K562 (cell line): ENCODE results near the gene MAPKAPK2. TPM values are rescaled to one million over a fixed set of nuclear protein-coding genes. Genes with fewer than 3 reads are reported as not detected.

Experiments used
- ATAC-seq: fragments of 200-7000 bp; cut with Tn5 transposase; 3 replicates; pipeline ENCODE4 v1.9.1; 2020; ENCODE audit warnings: moderate library complexity
- BruUV-seq: library from RNA; stranded (reverse); fragments of 400-500 nt; replicated peaks from 2 replicates; lab custom pipeline; 2021; lab: Mats Ljungman, UMichigan
- CTCF ChIA-PET: fragments of 300-600 bp; formaldehyde crosslinking; extraction: SDS; loops from one replicate; lab custom pipeline; 2021; ENCODE audit warnings: low intra/inter-chr PET ratio; lab: Yijun Ruan, JAX
- POLR2A ChIA-PET: fragments of 300-600, 350-650 bp; sonication (Branson Sonifier 250); formaldehyde crosslinking; extraction: SDS; loops from one replicate; lab custom pipeline; 2021; ENCODE audit warnings: antibody characterized with exemption, inconsistent platforms; lab: Yijun Ruan, JAX
- DNase-seq, 4 experiments: peaks; one replicate each; pipeline versions ENCODE4 v3.0.0 to v3.0.0-alpha.2; 2011 to 2018; ENCODE audit warnings: low spot score in 3 of 4, mixed read lengths in 3 of 4; ENCODE audit errors: extremely low read depth in 1 of 4
- FAIRE-seq: peaks from 2 replicates; lab custom pipeline; 2011; peaks lifted over from hg19 to GRCh38; lab: Jason Lieb, UNC
- H2AFZ ChIP-seq: 2 replicates; pipeline ENCODE4 v1.6.0; 2011; ENCODE audit warnings: low read depth, low read length, control low read depth, inconsistent platforms
- H3K27ac ChIP-seq: fragments of 200-600 bp; 3 replicates; pipeline ENCODE4 v1.8.0; 2011; ENCODE audit warnings: low read depth, mild to moderate bottlenecking, control low read depth, inconsistent platforms, low read length, moderate library complexity, mixed read lengths; ENCODE audit errors: extremely low read depth
- H3K27me3 ChIP-seq, 2 experiments: fragments of 300-600 bp in 1 of 2; 2 replicates in 1 of 2; 3 replicates in 1 of 2; pipeline versions ENCODE4 v1.6.0 to v1.8.0; 2011; ENCODE audit warnings: inconsistent platforms in 2 of 2, low read length in 2 of 2, mild to moderate bottlenecking in 1 of 2, mixed read lengths in 1 of 2, moderate library complexity in 1 of 2; ENCODE audit not compliant: control insufficient read depth in 2 of 2, insufficient read depth in 2 of 2
- H3K36me3 ChIP-seq: fragments of 300-600 bp; 3 replicates; pipeline ENCODE4 v1.8.0; 2011; ENCODE audit warnings: mild to moderate bottlenecking, low read length, inconsistent platforms; ENCODE audit not compliant: control insufficient read depth, insufficient read depth
- H3K4me1 ChIP-seq, 2 experiments: fragments of 200-600 bp in 1 of 2; replicated peaks in 1 of 2; 2 replicates in 1 of 2; 3 replicates in 1 of 2; pipeline versions ENCODE4 v1.5.1 to v1.8.0; 2011; ENCODE audit warnings: inconsistent platforms in 2 of 2, low read length in 2 of 2, mild to moderate bottlenecking in 1 of 2, mixed read lengths in 1 of 2, moderate library complexity in 1 of 2; ENCODE audit not compliant: control insufficient read depth in 2 of 2, insufficient read depth in 2 of 2
- H3K4me2 ChIP-seq: 2 replicates; pipeline ENCODE4 v1.6.1; 2011; ENCODE audit warnings: low read length, control low read depth, inconsistent platforms, mixed read lengths; ENCODE audit not compliant: insufficient read depth
- H3K4me3 ChIP-seq: fragments of 200-600 bp; sonication (generic), shearing (Covaris generic); 2 replicates; pipeline ENCODE4 v1.5.1; 2016; ENCODE audit warnings: control low read depth, inconsistent platforms
- H3K79me2 ChIP-seq: fragments of 200-600 bp; 3 replicates; pipeline ENCODE4 v1.8.0; 2011; ENCODE audit warnings: low read length, inconsistent platforms; ENCODE audit not compliant: control insufficient read depth, insufficient read depth
- H3K9ac ChIP-seq, 2 experiments: 2 replicates each; pipeline versions ENCODE4 v1.6.0 to v1.6.1; 2011; ENCODE audit warnings: low read depth in 2 of 2, low read length in 2 of 2, control low read depth in 1 of 2, inconsistent platforms in 1 of 2, mild to moderate bottlenecking in 1 of 2, mixed read lengths in 1 of 2; ENCODE audit not compliant: insufficient read depth in 1 of 2
- H3K9me1 ChIP-seq: one replicate; pipeline ENCODE4 v1.6.0; 2011; ENCODE audit warnings: inconsistent platforms, mild to moderate bottlenecking, low read length, moderate library complexity; ENCODE audit not compliant: control insufficient read depth, insufficient read depth
- H3K9me3 ChIP-seq: replicated peaks from 2 replicates; pipeline ENCODE4 v1.5.1; 2011; ENCODE audit warnings: low read depth, low read length, inconsistent platforms; ENCODE audit not compliant: control insufficient read depth, insufficient read depth
- H4K20me1 ChIP-seq: replicated peaks from 2 replicates; pipeline ENCODE4 v1.6.1; 2011; ENCODE audit warnings: low read length, inconsistent platforms, mixed read lengths; ENCODE audit not compliant: control insufficient read depth, insufficient read depth
- CEBPB ChIP-seq: fragments of 450-650 bp; IDR thresholded peaks from 2 replicates; pipeline ENCODE4 v1.6.1; 2016; ENCODE audit warnings: missing genetic modification characterization, missing compliant biosample characterization
- GTF2E2 ChIP-seq: fragments of 200-800 bp; sonication (Bioruptor generic); IDR thresholded peaks from 2 replicates; pipeline ENCODE4 v1.6.1; 2016; ENCODE audit warnings: missing genetic modification characterization, missing compliant biosample characterization
- MAFG ChIP-seq: fragments of 450-650 bp; conservative IDR thresholded peaks from 2 replicates; pipeline ENCODE4 v1.6.1; 2016; ENCODE audit warnings: missing genetic modification characterization, missing compliant biosample characterization
- MBD2 ChIP-seq: sonication (generic); IDR thresholded peaks from 2 replicates; pipeline ENCODE4 v1.6.1; 2016; ENCODE audit warnings: low read depth, borderline replicate concordance
- PCBP2 ChIP-seq: fragments of 200-400 bp; formaldehyde crosslinking; IDR thresholded peaks from 2 replicates; pipeline ENCODE4 v1.6.1; 2018; ENCODE audit warnings: low read length, low read depth, mild to moderate bottlenecking, moderate library complexity; ENCODE audit not compliant: poor library complexity, severe bottlenecking
- WGBS: fragments of 100-300 bp; shearing (Covaris generic); methylation state at CpG from one replicate; pipeline ENCODE4 v1.1.6; 2016; ENCODE audit warnings: low coverage, mixed read lengths; ENCODE audit not compliant: insufficient coverage; ENCODE audit errors: missing lambda C conversion rate; 5-methylcytosine and 5-hydroxymethylcytosine counted together
- in situ Hi-C: fragments of 300-500 bp; cut with MboI; formaldehyde crosslinking; loops from 4 replicates; pipeline ENCODE4 v1.15.0; 2018; ENCODE audit warnings: inconsistent platforms, mixed read lengths
- intact Hi-C: fragments of 100-400 bp; cut with micrococcal nuclease; formaldehyde crosslinking; loops from 2 replicates; pipeline ENCODE4 v1.14.2; 2022
- polyA plus RNA-seq, 8 experiments: library from polyadenylated mRNA; depleted of rRNA in 4 of 8; stranded (reverse) in 5 of 8; unstranded in 3 of 8; fragments of >200 nt; fragmentation: Nextera tagmentation in 2 of 8; fragmentation: Illumina TruSeq in 1 of 8; extraction: Ambion mirVana in 2 of 8; extraction: Trizol in 1 of 8; gene quantifications; 2 replicates each; pipeline versions ENCODE4 v1.2.1 to v1.2.3, GENCODE V29; 2011 to 2014; ENCODE audit warnings: inconsistent platforms in 1 of 8, missing spikeins in 1 of 8
- total RNA-seq, 7 experiments: library from RNA; depleted of rRNA in 6 of 7; stranded (reverse); fragments of >200 nt in 6 of 7; fragmentation: Illumina TruSeq in 2 of 7; extraction: Trizol in 2 of 7; gene quantifications; 2 replicates each; pipeline versions ENCODE4 v1.2.1 to v1.2.3, GENCODE V29; 2011 to 2021; ENCODE audit warnings: low replicate concordance in 1 of 7

MAPKAPK2 gene
- total and polyA plus RNA-seq, 9 of the 15 experiments (the other 6 are each of a cell fraction or from before 2014, with no cell fraction given) = 0.63 to 94.2 (median 52.1) TPM

DNA sequence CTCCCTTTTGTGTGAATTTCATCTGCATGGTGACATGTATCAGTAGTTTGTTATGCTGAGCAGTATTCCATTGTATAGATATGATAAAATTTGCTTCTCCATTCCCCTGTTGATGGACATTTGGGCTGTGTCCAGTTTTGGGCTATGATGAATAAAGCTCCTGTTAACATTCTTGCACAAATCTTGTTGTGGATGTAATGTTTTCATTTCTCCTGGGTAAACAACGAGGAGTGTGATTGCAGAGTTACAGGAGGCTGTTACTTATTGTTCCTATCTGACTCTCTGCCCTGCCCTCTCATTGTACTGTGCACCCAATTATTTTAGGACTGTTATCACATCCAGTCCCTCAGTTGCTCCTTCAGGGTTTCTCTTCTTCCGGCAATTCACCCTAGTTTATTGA lies 24.2 kb downstream of the MAPKAPK2 start:
- DNase-seq (no peak), ATAC-seq (no peak), FAIRE-seq (no peak)
- H3K9me1 ChIP-seq = no peaks in the 10 kb centered on the region
- H3K79me2 ChIP-seq = peaks cover 93% of the 10 kb centered on the region
- 34% methylated on average over 2 of the region's 2 CpGs for WGBS
- no peaks in the 10 kb centered on the region for H3K9me3 ChIP-seq
- no peak for TF ChIP-seq CEBPB
- in situ Hi-C loops (no loop called here), intact Hi-C loops (loop anchor here (5.0 kb wide), 1 partner anchor 37 kb away; no protein-coding TSS in a partner anchor)
- H3K27me3 ChIP-seq = no peaks in the 10 kb centered on the region
- peaks cover 64% of the 10 kb centered on the region for H4K20me1 ChIP-seq
- no peak overlapping the region for H3K27ac ChIP-seq
- BruUV-seq = no TSS peak
- H3K36me3 ChIP-seq = peaks cover 2% of the 10 kb centered on the region; the same call in 1 of the 3 replicates
- no peak overlapping the region for H3K4me3 ChIP-seq
- ChIA-PET CTCF (no interaction called here), POLR2A (interaction anchor here (0.7 to 1.6 kb wide), 3 partner anchors 12 to 27 kb away, joined by 3 to 4 read pairs (median 3); no protein-coding TSS in a partner anchor)
- no peak overlapping the region for H3K9ac ChIP-seq
- no peak overlapping the region for H3K4me2 ChIP-seq
- H2AFZ ChIP-seq = no peak overlapping the region
- H3K4me1 ChIP-seq = peaks cover 28 to 37% of the 10 kb centered on the region in 2 experiments

DNA sequence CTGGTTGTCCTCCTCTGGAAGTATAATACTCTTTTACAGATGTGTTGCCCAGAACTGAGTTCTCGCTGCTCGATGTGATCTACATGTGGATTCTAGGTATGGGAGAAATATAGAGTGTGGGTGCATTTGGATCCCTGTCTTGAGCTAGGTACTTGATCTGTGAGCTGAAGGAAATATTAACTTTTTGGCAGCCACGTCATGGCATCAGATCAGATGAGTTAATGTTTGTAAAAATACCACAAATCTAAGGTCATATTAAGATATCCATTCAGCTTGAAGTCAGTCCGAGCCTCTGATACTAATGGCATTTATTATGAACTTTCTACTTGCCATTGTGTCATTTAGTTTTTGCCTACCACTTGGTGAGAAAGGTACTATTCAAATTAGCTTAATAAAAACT lies 24.6 kb downstream of the MAPKAPK2 start:
- Histone ChIP-seq H3K4me2 (no peak overlapping the region), H3K36me3 (peaks cover 2% of the 10 kb centered on the region; the same call in 1 of the 3 replicates), H3K27ac (no peak overlapping the region), H3K9me1 (no peaks in the 10 kb centered on the region), H3K9me3 (no peaks in the 10 kb centered on the region), H4K20me1 (peaks cover 64% of the 10 kb centered on the region), H3K4me1 (peaks cover 28 to 41% of the 10 kb centered on the region in 2 experiments), H3K9ac (no peak overlapping the region), H3K27me3 (no peaks in the 10 kb centered on the region)
- FAIRE-seq = no peak
- ChIA-PET POLR2A (interaction anchor here (0.7 to 1.6 kb wide), 6 partner anchors 11 to 27 kb away, joined by 3 to 6 read pairs (median 4); no protein-coding TSS in a partner anchor), CTCF (no interaction called here)
- DNase-seq = no peak
- ATAC-seq = no peak
- no TSS peak for BruUV-seq
- in situ Hi-C loops (no loop called here), intact Hi-C loops (loop anchor here (5.0 kb wide), 1 partner anchor 37 kb away; no protein-coding TSS in a partner anchor)
- 77% methylated on average over 4 of the region's 4 CpGs for WGBS
- TF ChIP-seq MAFG (tag) (no peak), PCBP2 (no peak), GTF2E2 (no peak), MBD2 (no peak)
- TF ChIP-seq, all 486 proteins: peak for 0
- Histone ChIP-seq H3K4me3 (no peak overlapping the region), H3K79me2 (peaks cover 94% of the 10 kb centered on the region), H2AFZ (no peak overlapping the region)
